HepG2 (cell line): ENCODE data around the gene KCTD14. TPM values are rescaled to one million over a fixed set of nuclear protein-coding genes. Genes with fewer than 3 reads are reported as not detected.

ENCODE experiments used
- BRCA1 ChIP-seq: sonication (generic); formaldehyde crosslinking; IDR thresholded peaks from 2 replicates; pipeline ENCODE4 v1.4.0; 2020; ENCODE audit warnings: missing genetic modification reagents
- CCDC6 ChIP-seq: sonication (generic); formaldehyde crosslinking; IDR thresholded peaks from 2 replicates; pipeline ENCODE4 v1.8.1; 2022; ENCODE audit warnings: mild to moderate bottlenecking, missing genetic modification reagents, moderate library complexity
- HDAC2 ChIP-seq: sonication (generic); formaldehyde crosslinking; IDR thresholded peaks from 2 replicates; pipeline ENCODE4 v1.4.0; 2020; ENCODE audit warnings: missing genetic modification reagents
- HES4 ChIP-seq: sonication (generic); formaldehyde crosslinking; IDR thresholded peaks from 2 replicates; pipeline ENCODE4 v1.9.0; 2021; ENCODE audit warnings: mild to moderate bottlenecking, missing genetic modification reagents, borderline replicate concordance
- HOXD1 ChIP-seq: sonication (generic); formaldehyde crosslinking; IDR thresholded peaks from 2 replicates; pipeline ENCODE4 v1.5.0; 2020; ENCODE audit warnings: missing genetic modification reagents
- MAZ ChIP-seq, 2 experiments: sonication (generic) in 1 of 2; formaldehyde crosslinking in 1 of 2; IDR thresholded peaks; 2 replicates each; pipeline versions ENCODE4 v1.5.0 to v1.6.1; 2012 to 2020; ENCODE audit warnings: low read depth in 2 of 2, mild to moderate bottlenecking in 2 of 2, borderline replicate concordance in 1 of 2, improper control_type of control experiment in 1 of 2, low read length in 1 of 2, missing genetic modification reagents in 1 of 2, moderate library complexity in 1 of 2
- NFRKB ChIP-seq: fragments of 450-650 bp; IDR thresholded peaks from 2 replicates; pipeline ENCODE4 v1.6.1; 2017
- RBFOX2 ChIP-seq: fragments of 200-400 bp; formaldehyde crosslinking; IDR thresholded peaks from 2 replicates; pipeline ENCODE4 v1.6.1; 2017; ENCODE audit warnings: low read depth, mild to moderate bottlenecking, low read length
- SP5 ChIP-seq: IDR thresholded peaks from 2 replicates; pipeline ENCODE4 v1.6.1; 2016; ENCODE audit warnings: low read depth, borderline replicate concordance
- TBX2 ChIP-seq: sonication (generic); formaldehyde crosslinking; IDR thresholded peaks from 2 replicates; pipeline ENCODE4 v1.5.0; 2020; ENCODE audit warnings: missing genetic modification reagents, mild to moderate bottlenecking, borderline replicate concordance
- TCF7 ChIP-seq: sonication (generic); IDR thresholded peaks from 2 replicates; pipeline ENCODE4 v1.6.1; 2016; ENCODE audit warnings: antibody characterized with exemption, low read depth
- ZFP37 ChIP-seq: sonication (generic); formaldehyde crosslinking; IDR thresholded peaks from 2 replicates; pipeline ENCODE4 v1.4.0; 2020; ENCODE audit warnings: missing genetic modification reagents, borderline replicate concordance
- ZNF382 ChIP-seq: sonication (generic); formaldehyde crosslinking; IDR thresholded peaks from 2 replicates; pipeline ENCODE4 v1.5.0; 2020; ENCODE audit warnings: missing genetic modification reagents, mild to moderate bottlenecking, borderline replicate concordance
- ZNF484 ChIP-seq: sonication (generic); formaldehyde crosslinking; IDR thresholded peaks from 2 replicates; pipeline ENCODE4 v1.5.1; 2020; ENCODE audit warnings: mild to moderate bottlenecking, low read depth, missing genetic modification reagents, borderline replicate concordance
- ZNF652 ChIP-seq: IDR thresholded peaks from 2 replicates; pipeline ENCODE4 v1.6.1; 2016; ENCODE audit warnings: low read depth, borderline replicate concordance
- ZNF766 ChIP-seq: sonication (generic); formaldehyde crosslinking; IDR thresholded peaks from 2 replicates; pipeline ENCODE4 v1.5.0; 2020; ENCODE audit warnings: missing genetic modification reagents, borderline replicate concordance
- ZSCAN25 ChIP-seq: sonication (generic); formaldehyde crosslinking; IDR thresholded peaks from 2 replicates; pipeline ENCODE4 v1.8.0; 2022; ENCODE audit warnings: mild to moderate bottlenecking, missing genetic modification reagents
- polyA plus RNA-seq, 8 experiments: library from polyadenylated mRNA; depleted of rRNA in 3 of 8; stranded (reverse) in 7 of 8; unstranded in 1 of 8; fragments of >200 nt; fragmentation: Illumina TruSeq in 4 of 8; extraction: Trizol in 4 of 8; gene quantifications; 2 replicates each; pipeline versions ENCODE4 v1.2.1 to v1.2.3, GENCODE V29; 2011 to 2016; ENCODE audit warnings: low read depth in 4 of 8, missing spikeins in 1 of 8, mixed read lengths in 1 of 8; ENCODE audit not compliant: insufficient read depth in 1 of 8
- total RNA-seq, 5 experiments: library from RNA; depleted of rRNA; stranded (reverse); fragments of >200 nt; fragmentation: Illumina TruSeq; extraction: Trizol; gene quantifications; 2 replicates each; pipeline ENCODE4 v1.2.3, GENCODE V29; 2016; ENCODE audit warnings: low read depth in 1 of 5
- TF ChIP-seq, protein P1 (sequence below): sonication (generic); formaldehyde crosslinking; IDR thresholded peaks from 2 replicates; pipeline ENCODE4 v1.4.0; 2020; ENCODE audit warnings: missing genetic modification reagents
- TF ChIP-seq, protein P2 (sequence below): sonication (generic); formaldehyde crosslinking; IDR thresholded peaks from 2 replicates; pipeline ENCODE4 v1.8.1; 2023; ENCODE audit warnings: mild to moderate bottlenecking, missing genetic modification reagents, borderline replicate concordance
- TF ChIP-seq, protein P3 (sequence below): conservative IDR thresholded peaks from 2 replicates; pipeline ENCODE4 v1.6.1; 2018; ENCODE audit warnings: missing genetic modification reagents
- TF ChIP-seq, protein P4 (sequence below): IDR thresholded peaks from 2 replicates; pipeline ENCODE4 v1.6.1; 2016; ENCODE audit warnings: missing genetic modification reagents, missing compliant biosample characterization
- TF ChIP-seq, protein P5 (sequence below): fragments of 450-650 bp; IDR thresholded peaks from 2 replicates; pipeline ENCODE4 v1.6.1; 2016
- TF ChIP-seq, protein P6 (sequence below): IDR thresholded peaks from 2 replicates; pipeline ENCODE4 v1.6.1; 2018; ENCODE audit warnings: missing genetic modification reagents

Gene KCTD14
- total and polyA plus RNA-seq, 2 of the 13 experiments (the other 11 are each of a cell fraction or from before 2014, with no cell fraction given), result 10.3 to 15.6 TPM

DNA sequence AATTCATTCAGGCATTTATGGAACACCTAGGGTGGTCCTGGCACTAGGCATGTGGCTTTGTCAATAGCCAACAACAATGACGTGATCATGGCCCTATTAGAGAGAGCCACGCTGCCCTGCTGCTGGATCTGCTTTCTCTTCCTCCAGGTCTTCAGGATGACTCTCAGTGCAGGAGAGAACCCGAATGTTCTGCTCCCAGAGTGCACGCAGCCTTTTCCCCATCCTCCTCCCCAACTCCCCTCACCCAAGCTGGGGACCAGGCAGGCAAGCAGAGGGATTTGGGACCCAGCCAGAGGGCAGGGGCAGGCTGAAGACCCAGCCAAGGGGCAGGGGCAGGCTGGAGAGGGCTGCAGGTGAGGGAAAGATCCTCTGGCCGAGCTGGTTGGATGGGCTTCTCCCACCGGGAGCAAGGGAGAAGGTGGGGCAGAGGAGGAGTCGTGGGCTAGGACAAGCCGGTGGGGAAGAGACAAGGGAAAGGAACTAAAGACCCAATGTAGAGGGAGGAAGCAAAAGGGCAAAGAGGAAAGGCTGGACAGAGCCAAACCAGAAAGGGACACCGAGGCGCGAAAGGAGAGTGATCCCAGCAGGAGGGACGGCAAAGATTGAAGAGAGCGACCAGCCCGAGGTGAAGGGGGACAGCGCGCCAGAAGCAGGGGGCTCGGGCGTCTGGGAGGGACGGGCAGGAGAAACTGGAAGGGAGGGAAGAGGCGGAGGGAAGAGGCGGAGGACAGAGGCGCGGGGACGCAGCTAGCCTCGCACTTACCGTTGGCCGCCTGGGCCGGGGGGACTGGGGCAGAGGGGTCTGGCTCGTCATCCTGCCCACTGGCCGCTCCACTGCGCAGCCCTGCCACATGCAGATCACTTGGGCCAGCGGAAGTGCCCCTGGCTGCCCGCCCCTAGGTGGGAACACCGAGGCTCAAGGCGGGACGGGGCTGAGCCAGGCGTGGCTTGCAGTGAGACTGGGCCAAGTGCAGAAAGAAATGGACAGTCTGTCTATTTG, at the start of gene KCTD14 (continued):
- peak; percentile 35; the same call in 1 of the 2 replicates for TF ChIP-seq SP5 (CRISPR knock-in tag)
- TF ChIP-seq, protein P1, sequence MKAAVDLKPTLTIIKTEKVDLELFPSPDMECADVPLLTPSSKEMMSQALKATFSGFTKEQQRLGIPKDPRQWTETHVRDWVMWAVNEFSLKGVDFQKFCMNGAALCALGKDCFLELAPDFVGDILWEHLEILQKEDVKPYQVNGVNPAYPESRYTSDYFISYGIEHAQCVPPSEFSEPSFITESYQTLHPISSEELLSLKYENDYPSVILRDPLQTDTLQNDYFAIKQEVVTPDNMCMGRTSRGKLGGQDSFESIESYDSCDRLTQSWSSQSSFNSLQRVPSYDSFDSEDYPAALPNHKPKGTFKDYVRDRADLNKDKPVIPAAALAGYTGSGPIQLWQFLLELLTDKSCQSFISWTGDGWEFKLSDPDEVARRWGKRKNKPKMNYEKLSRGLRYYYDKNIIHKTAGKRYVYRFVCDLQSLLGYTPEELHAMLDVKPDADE (CRISPR knock-in tag), result no peak
- TF ChIP-seq, protein P2, sequence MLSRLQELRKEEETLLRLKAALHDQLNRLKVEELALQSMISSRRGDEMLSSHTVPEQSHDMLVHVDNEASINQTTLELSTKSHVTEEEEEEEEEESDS (CRISPR knock-in tag), result peak; percentile 56; the same call in 1 of the 2 replicates
- 0 out of 2 replicates have a peak, but pooled peaks have one; percentile 48 for TF ChIP-seq ZSCAN25 (CRISPR knock-in tag)
- TF ChIP-seq TBX2, result peak; percentile 61
- TF ChIP-seq ZFP37 (CRISPR knock-in tag), result no peak
- peak; percentile 12 for TF ChIP-seq HDAC2 (CRISPR knock-in tag)
- peak; percentile 17; the same call in 1 of the 2 replicates for TF ChIP-seq CCDC6 (CRISPR knock-in tag)
- TF ChIP-seq HES4 (CRISPR knock-in tag), result no peak
- TF ChIP-seq HOXD1, result no peak
- no peak for TF ChIP-seq ZNF484 (CRISPR knock-in tag)
- TF ChIP-seq ZNF382 (CRISPR knock-in tag), result no peak
- TF ChIP-seq BRCA1 (CRISPR knock-in tag), result 0 out of 2 replicates have a peak, but pooled peaks have one; percentile 7
- TF ChIP-seq, protein P3, sequence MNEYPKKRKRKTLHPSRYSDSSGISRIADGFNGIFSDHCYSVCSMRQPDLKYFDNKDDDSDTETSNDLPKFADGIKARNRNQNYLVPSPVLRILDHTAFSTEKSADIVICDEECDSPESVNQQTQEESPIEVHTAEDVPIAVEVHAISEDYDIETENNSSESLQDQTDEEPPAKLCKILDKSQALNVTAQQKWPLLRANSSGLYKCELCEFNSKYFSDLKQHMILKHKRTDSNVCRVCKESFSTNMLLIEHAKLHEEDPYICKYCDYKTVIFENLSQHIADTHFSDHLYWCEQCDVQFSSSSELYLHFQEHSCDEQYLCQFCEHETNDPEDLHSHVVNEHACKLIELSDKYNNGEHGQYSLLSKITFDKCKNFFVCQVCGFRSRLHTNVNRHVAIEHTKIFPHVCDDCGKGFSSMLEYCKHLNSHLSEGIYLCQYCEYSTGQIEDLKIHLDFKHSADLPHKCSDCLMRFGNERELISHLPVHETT, result no peak
- no peak for TF ChIP-seq ZNF652 (CRISPR knock-in tag)
- TF ChIP-seq, protein P4, sequence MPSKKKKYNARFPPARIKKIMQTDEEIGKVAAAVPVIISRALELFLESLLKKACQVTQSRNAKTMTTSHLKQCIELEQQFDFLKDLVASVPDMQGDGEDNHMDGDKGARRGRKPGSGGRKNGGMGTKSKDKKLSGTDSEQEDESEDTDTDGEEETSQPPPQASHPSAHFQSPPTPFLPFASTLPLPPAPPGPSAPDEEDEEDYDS (CRISPR knock-in tag), result peak; percentile 42; the same call in 1 of the 2 replicates
- TF ChIP-seq ZNF766 (CRISPR knock-in tag), result no peak
- TF ChIP-seq, protein P5, sequence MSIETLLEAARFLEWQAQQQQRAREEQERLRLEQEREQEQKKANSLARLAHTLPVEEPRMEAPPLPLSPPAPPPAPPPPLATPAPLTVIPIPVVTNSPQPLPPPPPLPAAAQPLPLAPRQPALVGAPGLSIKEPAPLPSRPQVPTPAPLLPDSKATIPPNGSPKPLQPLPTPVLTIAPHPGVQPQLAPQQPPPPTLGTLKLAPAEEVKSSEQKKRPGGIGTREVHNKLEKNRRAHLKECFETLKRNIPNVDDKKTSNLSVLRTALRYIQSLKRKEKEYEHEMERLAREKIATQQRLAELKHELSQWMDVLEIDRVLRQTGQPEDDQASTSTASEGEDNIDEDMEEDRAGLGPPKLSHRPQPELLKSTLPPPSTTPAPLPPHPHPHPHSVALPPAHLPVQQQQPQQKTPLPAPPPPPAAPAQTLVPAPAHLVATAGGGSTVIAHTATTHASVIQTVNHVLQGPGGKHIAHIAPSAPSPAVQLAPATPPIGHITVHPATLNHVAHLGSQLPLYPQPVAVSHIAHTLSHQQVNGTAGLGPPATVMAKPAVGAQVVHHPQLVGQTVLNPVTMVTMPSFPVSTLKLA, result no peak
- peak; percentile 81 for TF ChIP-seq RBFOX2
- TF ChIP-seq MAZ (IDR thresholded peaks at IDR 0.05; ENCODE audit: borderline replicate concordance, low read depth, low read length), result no peak
- TF ChIP-seq MAZ (CRISPR knock-in tag; IDR thresholded peaks at IDR 0.05; ENCODE audit: low read depth), result 0 out of 2 replicates have a peak, but pooled peaks have one; percentile 48
- no peak for TF ChIP-seq TCF7
- TF ChIP-seq, protein P6, sequence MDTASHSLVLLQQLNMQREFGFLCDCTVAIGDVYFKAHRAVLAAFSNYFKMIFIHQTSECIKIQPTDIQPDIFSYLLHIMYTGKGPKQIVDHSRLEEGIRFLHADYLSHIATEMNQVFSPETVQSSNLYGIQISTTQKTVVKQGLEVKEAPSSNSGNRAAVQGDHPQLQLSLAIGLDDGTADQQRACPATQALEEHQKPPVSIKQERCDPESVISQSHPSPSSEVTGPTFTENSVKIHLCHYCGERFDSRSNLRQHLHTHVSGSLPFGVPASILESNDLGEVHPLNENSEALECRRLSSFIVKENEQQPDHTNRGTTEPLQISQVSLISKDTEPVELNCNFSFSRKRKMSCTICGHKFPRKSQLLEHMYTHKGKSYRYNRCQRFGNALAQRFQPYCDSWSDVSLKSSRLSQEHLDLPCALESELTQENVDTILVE (CRISPR knock-in tag), result 0 out of 2 replicates have a peak, but pooled peaks have one; percentile 22
- no peak for TF ChIP-seq NFRKB
